PC-9 (cell line): ENCODE results near the gene PNMA8C. TPM values are rescaled to one million over a fixed set of nuclear protein-coding genes. Genes with fewer than 3 reads are reported as not detected.
"Not testable (repeated sequence)": the region's sequence is repeated elsewhere in the genome, so short reads cannot be mapped to it uniquely, and the experiment has no call there.

Experiments
- BruUV-seq: library from RNA; stranded (reverse); fragments of 400-500 nt; replicated peaks from 2 replicates; lab custom pipeline; 2021; lab: Mats Ljungman, UMichigan
- CTCF ChIA-PET: fragments of 300-600 bp; sonication (Branson Sonifier 250); formaldehyde crosslinking; loops from one replicate; lab custom pipeline; 2022; ENCODE audit warnings: antibody characterized with exemption; lab: Charles Lee
- POLR2A ChIA-PET: fragments of 300-600 bp; sonication (Branson Sonifier 250); formaldehyde crosslinking; loops from one replicate; lab custom pipeline; 2022; ENCODE audit warnings: antibody characterized with exemption; ENCODE audit not compliant: unreplicated experiment; lab: Charles Lee
- DNase-seq, 2 experiments: peaks; one replicate each; pipeline versions ENCODE4 v3.0.0 to v3.0.0-alpha.2; 2015 to 2022; ENCODE audit warnings: mixed read lengths in 1 of 2
- H2AFZ ChIP-seq: fragments of 200-600 bp; sonication (generic); 2 replicates; pipeline ENCODE4 v1.8.1; 2017; ENCODE audit warnings: antibody characterized with exemption
- H3F3A ChIP-seq: fragments of 200-600 bp; sonication (generic); 2 replicates; pipeline ENCODE4 v1.8.1; 2017; ENCODE audit warnings: antibody characterized with exemption, mild to moderate bottlenecking, low read depth; ENCODE audit not compliant: insufficient read depth
- H3K27ac ChIP-seq: fragments of 200-600 bp; sonication (generic); 2 replicates; pipeline ENCODE4 v1.6.1; 2016; ENCODE audit warnings: mixed run types
- H3K27me3 ChIP-seq: fragments of 200-600 bp; sonication (generic); 2 replicates; pipeline ENCODE4 v1.6.1; 2016; ENCODE audit warnings: low read depth, mixed run types; ENCODE audit not compliant: insufficient read depth
- H3K36me3 ChIP-seq: fragments of 200-600 bp; sonication (generic); 2 replicates; pipeline ENCODE4 v1.6.1; 2016; ENCODE audit warnings: low read depth, mixed run types
- H3K4me1 ChIP-seq: fragments of 200-600 bp; sonication (generic); replicated peaks from 2 replicates; pipeline ENCODE4 v1.6.1; 2016; ENCODE audit warnings: mixed run types; ENCODE audit not compliant: insufficient read depth
- H3K4me2 ChIP-seq: fragments of 200-600 bp; sonication (generic); 2 replicates; pipeline ENCODE4 v1.6.1; 2017; ENCODE audit warnings: mixed run types
- H3K4me3 ChIP-seq: fragments of 200-600 bp; sonication (generic); 2 replicates; pipeline ENCODE4 v1.6.1; 2016; ENCODE audit warnings: mixed run types
- H3K79me2 ChIP-seq: fragments of 200-600 bp; sonication (generic); 2 replicates; pipeline ENCODE4 v1.6.1; 2017; ENCODE audit warnings: low read depth, mixed run types
- H3K9me2 ChIP-seq: fragments of 200-600 bp; sonication (generic); 2 replicates; pipeline ENCODE4 v1.8.1; 2017; ENCODE audit warnings: mild to moderate bottlenecking; ENCODE audit not compliant: insufficient read depth
- H3K9me3 ChIP-seq: fragments of 200-600 bp; sonication (generic); 2 replicates; pipeline ENCODE4 v1.8.1; 2016; ENCODE audit warnings: low read depth; ENCODE audit not compliant: insufficient read depth
- H4K20me1 ChIP-seq: fragments of 200-600 bp; sonication (generic); 2 replicates; pipeline ENCODE4 v1.8.1; 2017; ENCODE audit not compliant: insufficient read depth
- EZH2 ChIP-seq: fragments of 200-600 bp; sonication (generic); IDR thresholded peaks from 2 replicates; pipeline ENCODE4 v1.8.0; 2017; ENCODE audit warnings: antibody characterized with exemption, low read depth
- intact Hi-C: fragments of 100-400 bp; cut with micrococcal nuclease; formaldehyde crosslinking; loops from one replicate; pipeline ENCODE4 v1.10.0; 2022; ENCODE audit not compliant: unreplicated experiment
- total RNA-seq: library from RNA; stranded (reverse); gene quantifications from 2 replicates; pipeline ENCODE4 v1.2.3, GENCODE V29; 2021
- TF ChIP-seq, protein P1 (sequence below): fragments of 200-600 bp; sonication (generic); conservative IDR thresholded peaks from 2 replicates; pipeline ENCODE4 v1.6.1; 2017; ENCODE audit warnings: mixed run types, antibody characterized with exemption, mild to moderate bottlenecking, moderate library complexity

PNMA8C gene
- total RNA-seq, 1 experiment from 2014 or later = not detected

DNA sequence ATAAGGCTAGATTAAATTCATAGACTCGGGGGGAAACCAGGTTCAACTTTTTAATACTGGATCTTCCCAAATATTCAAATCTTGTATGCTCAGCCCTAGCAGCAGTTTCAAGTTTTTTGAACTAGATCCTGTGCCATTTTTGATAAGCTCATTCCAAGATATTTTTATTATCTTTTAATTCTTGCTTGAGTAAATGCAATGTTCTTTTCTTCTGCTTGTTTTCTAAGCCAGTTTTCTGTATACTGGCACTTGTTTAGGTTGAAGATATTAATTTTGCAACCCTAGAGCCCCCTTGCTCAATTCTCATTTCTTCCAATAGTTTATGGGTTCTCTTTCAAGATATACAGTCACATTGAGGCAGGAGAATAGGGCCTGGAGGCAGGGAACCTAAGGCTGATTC, 13.1 kb upstream of the PNMA8C start:
- TF ChIP-seq EZH2 = no peak
- TF ChIP-seq, protein P1, sequence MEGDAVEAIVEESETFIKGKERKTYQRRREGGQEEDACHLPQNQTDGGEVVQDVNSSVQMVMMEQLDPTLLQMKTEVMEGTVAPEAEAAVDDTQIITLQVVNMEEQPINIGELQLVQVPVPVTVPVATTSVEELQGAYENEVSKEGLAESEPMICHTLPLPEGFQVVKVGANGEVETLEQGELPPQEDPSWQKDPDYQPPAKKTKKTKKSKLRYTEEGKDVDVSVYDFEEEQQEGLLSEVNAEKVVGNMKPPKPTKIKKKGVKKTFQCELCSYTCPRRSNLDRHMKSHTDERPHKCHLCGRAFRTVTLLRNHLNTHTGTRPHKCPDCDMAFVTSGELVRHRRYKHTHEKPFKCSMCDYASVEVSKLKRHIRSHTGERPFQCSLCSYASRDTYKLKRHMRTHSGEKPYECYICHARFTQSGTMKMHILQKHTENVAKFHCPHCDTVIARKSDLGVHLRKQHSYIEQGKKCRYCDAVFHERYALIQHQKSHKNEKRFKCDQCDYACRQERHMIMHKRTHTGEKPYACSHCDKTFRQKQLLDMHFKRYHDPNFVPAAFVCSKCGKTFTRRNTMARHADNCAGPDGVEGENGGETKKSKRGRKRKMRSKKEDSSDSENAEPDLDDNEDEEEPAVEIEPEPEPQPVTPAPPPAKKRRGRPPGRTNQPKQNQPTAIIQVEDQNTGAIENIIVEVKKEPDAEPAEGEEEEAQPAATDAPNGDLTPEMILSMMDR = no peak
- Histone ChIP-seq H3F3A (0 out of 2 replicates have a peak, but pooled peaks cover 3% of the 10 kb centered on the region), H4K20me1 (no peaks in the 10 kb centered on the region), H3K4me1 (peaks cover 10% of the 10 kb centered on the region), H3K36me3 (no peaks in the 10 kb centered on the region), H3K79me2 (no peaks in the 10 kb centered on the region), H3K27me3 (no peaks in the 10 kb centered on the region), H3K27ac (no peak overlapping the region), H3K9me3 (no peaks in the 10 kb centered on the region), H3K9me2 (no peaks in the 10 kb centered on the region), H3K4me2 (no peak overlapping the region), H2AFZ (no peak overlapping the region), H3K4me3 (no peak overlapping the region)
- DNase-seq = no peak
- ChIA-PET CTCF (no interaction called here), POLR2A (no interaction called here)
- BruUV-seq = no TSS peak
- intact Hi-C loops = no loop called here

DNA sequence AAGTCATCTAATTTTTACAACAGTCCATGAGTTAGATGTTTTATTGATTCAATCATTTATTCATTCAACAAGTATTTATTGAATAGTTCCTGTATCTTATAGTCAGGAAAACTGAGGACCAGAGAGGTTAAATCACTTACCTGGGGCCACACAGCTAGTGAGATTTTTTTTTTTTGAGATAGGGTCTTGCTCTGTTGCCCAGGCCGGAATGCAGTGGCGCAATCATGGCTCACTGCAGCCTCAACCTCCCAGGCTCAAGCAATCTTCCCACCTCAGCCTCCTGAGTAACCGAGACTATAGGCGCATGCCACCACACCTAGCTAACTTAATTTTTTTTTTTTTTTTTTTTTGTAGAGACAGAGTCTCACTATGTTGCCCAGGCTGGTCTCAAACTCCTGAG, 7.0 kb upstream of the PNMA8C start:
- intact Hi-C loops = not testable (repeated sequence)
- POLR2A ChIA-PET = interaction anchor here (0.7 kb wide), 1 partner anchor 38 kb away, joined by 7 read pairs; no protein-coding TSS in a partner anchor

DNA sequence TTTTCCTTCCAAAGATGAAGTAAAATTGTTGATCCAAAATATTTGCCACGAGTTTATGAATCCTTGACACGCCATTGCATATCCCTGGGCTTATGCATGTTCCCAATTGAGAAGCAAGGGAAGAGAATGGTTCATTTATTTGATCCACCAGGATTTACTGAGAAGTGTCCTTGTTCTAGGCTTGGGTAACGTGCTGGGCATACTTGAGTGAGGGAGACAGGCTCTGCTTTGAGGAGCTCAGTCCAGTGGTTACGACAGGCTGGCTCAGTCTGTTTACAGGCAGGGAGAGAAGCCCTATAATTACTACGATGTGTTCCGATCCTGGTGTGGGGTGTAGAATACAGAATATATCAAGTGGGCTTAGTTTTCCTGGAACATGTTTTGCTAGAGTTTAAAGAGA, 6.3 kb upstream of the PNMA8C start:
- no peaks in the 10 kb centered on the region for H3K36me3 ChIP-seq
- ChIA-PET POLR2A (no interaction called here), CTCF (no interaction called here)
- no peaks in the 10 kb centered on the region for H3K9me2 ChIP-seq
- peaks cover 52% of the 10 kb centered on the region for H3K27me3 ChIP-seq
- H2AFZ ChIP-seq = no peak overlapping the region
- no peak overlapping the region for H3K4me2 ChIP-seq
- no peak for DNase-seq
- TF ChIP-seq EZH2 = no peak
- TF ChIP-seq, protein P1 = no peak
- no peaks in the 10 kb centered on the region for H3K4me1 ChIP-seq
- no TSS peak for BruUV-seq
- H4K20me1 ChIP-seq = no peaks in the 10 kb centered on the region
- no peaks in the 10 kb centered on the region for H3K9me3 ChIP-seq
- peaks cover 11% of the 10 kb centered on the region for H3F3A ChIP-seq
- H3K4me3 ChIP-seq = no peak overlapping the region
- H3K27ac ChIP-seq = no peak overlapping the region
- intact Hi-C loops = no loop called here
- H3K79me2 ChIP-seq = no peaks in the 10 kb centered on the region

More for the DNA sequence above, 7.0 kb upstream of the PNMA8C start:
- H3K4me2 ChIP-seq, DNase-seq, H3K4me3 ChIP-seq, H3K9me3 ChIP-seq, H3K27ac ChIP-seq, H3F3A ChIP-seq, H3K9me2 ChIP-seq, H4K20me1 ChIP-seq, CTCF ChIA-PET, H3K36me3 ChIP-seq, BruUV-seq, H3K79me2 ChIP-seq, H3K4me1 ChIP-seq, H2AFZ ChIP-seq: not testable (repeated sequence)
- H3K27me3 ChIP-seq = peaks cover 45% of the 10 kb centered on the region

DNA sequence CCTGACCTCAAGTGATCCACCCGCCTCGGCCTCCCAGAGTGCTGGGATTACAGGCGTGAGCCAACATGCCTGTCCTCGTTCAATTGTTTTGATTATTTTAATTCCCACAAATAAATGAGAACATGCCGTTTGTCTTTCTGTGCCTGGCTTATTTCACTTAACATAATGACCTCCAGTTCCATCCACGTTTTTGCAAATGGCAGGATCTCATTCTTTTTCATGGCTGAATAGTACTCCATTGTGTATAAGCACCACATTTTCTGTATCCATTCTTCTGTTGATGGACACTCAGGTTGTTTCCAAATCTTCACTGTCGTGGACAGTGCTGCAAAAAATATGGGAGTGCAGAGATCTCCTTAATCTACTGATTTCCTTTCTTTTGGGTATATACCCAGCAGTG, 4.7 kb upstream of the PNMA8C start:
- H3K9me2 ChIP-seq, BruUV-seq, H3K4me2 ChIP-seq, H3K79me2 ChIP-seq, H3K4me3 ChIP-seq, CTCF ChIA-PET, H3K27ac ChIP-seq, H2AFZ ChIP-seq, H3K36me3 ChIP-seq, H3K9me3 ChIP-seq, intact Hi-C loops, DNase-seq, POLR2A ChIA-PET, H3K4me1 ChIP-seq, H4K20me1 ChIP-seq: not testable (repeated sequence)
- Histone ChIP-seq H3K27me3 (peaks cover 66% of the 10 kb centered on the region), H3F3A (peaks cover 11% of the 10 kb centered on the region)
